HG03175 (cell line): ENCODE data around the gene GNG12.

ENCODE experiments used
- ATAC-seq: cut with Tn5 transposase; IDR thresholded peaks from one replicate; pipeline ENCODE4 v1.9.1; 2021; ENCODE audit warnings: mild to moderate bottlenecking, moderate library complexity; ENCODE audit not compliant: unreplicated experiment

Gene GNG12

DNA sequence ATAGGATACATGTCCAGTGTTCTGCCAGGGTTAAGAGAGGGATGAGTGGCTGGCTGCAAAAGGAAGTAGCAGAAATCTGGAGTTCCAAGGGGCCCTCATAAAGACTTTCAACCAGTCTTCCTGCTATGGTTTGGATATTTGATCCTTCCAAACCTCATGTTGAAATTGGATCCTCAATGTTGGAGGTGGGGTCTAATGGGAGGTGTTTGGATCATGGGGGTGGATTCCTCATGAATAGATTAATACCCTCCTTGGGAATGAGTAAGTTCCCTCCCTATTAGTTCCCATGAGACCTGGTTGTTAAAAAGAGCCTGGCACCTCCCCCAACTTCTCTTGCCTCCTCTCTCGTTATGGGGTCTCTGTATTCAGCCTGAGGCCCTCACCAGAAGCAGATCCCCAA lies 10.1 kb upstream of the GNG12 start:
- ATAC-seq = no peak

GRCh38 chr1:67840449-67840848 lies 7.2 kb upstream of the GNG12 start:
- ATAC-seq = no peak

DNA sequence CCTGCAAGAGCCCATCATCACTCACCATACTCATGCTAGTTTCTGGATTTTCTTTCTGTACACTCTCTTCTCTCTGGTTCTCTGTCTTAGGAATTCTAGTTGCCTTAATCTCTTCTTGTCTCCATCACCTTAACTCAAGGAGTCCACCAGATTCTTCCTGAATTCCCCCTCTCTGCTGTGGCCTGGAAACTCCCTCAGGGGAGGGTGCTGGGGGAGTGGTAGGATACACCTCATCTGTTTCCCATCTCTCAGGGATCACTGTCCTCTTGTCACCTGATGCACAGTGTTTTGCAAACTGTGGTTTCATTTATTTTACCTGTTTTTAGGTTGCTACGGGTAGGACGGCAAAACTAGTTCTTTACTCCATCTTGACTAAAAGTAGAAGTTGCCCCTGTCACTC lies 6.6 kb upstream of the GNG12 start:
- no peak for ATAC-seq

DNA sequence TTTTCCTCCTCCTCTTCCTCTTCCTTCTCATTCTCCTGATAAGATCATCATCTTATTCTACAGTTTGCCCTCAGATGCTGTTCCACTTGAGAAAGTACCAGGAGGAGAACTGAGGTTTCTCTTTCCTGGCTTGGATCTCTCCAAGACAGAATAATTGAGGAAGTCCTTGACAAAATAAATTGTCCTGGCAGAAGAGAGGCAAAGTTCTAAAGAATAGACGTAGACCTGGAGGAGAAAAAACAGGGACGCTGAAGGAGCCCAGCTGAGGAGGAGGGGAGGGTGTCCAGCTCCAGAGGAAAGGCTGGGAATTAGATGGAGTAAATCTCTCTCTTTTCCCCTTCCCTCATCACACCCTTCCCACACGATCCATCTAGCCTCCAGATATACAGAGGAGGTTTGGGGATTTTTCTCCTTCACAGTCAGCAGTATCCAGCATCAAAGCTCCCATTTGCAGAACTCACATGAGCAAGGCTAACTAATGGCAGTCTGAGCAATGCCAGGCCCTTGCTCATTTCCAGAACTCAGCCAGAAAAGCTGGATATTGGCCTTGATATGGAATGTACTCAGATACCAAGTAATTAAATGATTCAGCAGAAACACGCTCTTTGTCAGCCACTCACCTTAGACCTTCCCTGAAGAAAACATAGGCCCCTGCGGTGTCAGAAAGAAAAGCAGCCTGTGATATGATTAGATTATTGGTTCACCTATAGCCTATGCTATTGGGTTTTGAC lies 5.1 kb upstream of the GNG12 start:
- ATAC-seq = no peak

DNA sequence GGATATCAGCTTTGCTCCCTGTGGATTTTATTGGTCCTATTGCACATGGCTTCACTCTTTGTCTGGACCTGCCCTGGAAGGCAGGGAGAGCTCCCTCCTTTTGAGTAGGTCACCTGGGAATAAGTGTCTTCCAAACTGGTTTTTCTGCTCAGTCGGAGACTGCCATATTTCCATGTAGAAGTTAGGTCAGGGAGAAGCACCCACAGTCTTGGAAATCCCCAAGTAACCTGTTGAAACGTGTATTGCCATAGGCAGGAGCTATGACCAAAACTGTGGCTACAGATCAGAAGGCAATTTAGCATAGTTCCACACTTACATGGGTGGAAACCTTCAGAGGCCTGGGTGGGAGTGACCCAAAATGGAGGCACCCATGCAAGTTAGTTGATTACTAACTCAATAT lies 3.5 kb upstream of the GNG12 start:
- ATAC-seq = no peak

GRCh38 chr1:67835663-67836452 lies 2.6 kb upstream of the GNG12 start:
- ATAC-seq = no peak

DNA sequence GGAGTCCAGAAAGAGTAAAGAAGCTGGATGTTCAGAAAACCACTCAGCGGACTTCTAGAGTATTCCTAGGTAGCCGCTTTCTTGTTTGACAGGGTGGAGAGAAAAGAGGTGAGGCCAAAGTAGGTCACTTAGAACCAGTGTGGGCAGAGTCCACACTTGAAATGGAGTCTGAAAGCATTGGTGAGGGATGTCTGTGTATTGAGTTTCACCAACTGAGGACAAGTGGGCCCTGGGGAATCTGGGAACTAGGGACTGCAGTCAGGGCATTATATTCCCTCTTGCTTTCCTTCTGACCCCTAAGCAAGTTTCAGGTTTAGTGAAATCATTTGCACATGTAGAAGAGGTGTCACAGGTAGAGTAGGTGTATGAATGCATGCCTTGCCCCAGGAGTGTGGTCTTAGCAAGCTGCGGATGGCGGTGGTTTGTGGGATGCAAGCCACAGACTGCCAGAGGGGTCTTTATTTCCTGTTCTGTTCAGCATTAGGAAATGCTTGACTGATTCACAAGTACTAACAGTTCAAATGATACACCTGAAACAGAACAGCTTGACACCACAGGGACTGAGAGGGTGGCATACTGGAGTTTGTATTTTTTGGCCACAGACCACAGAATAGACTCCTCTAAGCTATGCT lies 1.1 kb upstream of the GNG12 start:
- ATAC-seq = no peak

- no peak for ATAC-seq
Observed at GRCh38 chr1:67833602-67833940, 304 bp upstream of the GNG12 start.

DNA sequence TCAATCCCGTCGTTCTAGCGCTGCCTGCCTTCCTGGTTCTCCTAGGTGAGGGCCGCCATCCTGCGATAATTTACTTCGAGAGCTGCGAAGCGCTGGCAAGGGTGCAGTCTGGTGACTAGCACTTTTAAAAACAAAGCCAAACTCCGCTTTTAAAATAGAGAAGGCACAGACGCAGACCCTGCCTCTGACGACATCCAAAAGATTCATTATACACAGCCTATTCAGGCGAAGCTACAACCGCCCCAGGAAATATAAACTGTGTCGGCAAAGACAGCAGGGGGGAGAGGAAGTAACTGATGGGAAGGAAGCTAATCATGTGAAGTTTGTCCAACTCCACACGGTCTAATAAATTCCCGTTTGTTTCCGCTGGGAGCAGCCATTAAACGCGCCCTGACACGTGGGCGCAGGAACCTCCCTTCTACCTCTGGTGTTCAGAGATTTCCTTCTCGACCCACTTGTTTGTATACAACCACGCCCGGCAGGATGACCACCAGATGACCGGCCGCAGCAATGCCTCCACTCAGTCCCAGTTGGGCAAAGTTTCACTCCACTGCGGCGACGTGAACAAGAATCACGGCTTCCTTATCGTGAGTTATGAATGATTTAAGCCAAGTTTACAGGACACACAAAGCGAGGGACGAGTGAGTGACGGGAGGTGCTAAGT lies 1.3 kb downstream of the GNG12 start:
- ATAC-seq = no peak

GRCh38 chr1:67830928-67831830 lies 2.1 kb downstream of the GNG12 start:
- ATAC-seq = no peak

- ATAC-seq = no peak
Observed at GRCh38 chr1:67830226-67830625, 3.0 kb downstream of the GNG12 start.

- ATAC-seq = no peak
Observed at GRCh38 chr1:67827688-67828087, 5.6 kb downstream of the GNG12 start.

DNA sequence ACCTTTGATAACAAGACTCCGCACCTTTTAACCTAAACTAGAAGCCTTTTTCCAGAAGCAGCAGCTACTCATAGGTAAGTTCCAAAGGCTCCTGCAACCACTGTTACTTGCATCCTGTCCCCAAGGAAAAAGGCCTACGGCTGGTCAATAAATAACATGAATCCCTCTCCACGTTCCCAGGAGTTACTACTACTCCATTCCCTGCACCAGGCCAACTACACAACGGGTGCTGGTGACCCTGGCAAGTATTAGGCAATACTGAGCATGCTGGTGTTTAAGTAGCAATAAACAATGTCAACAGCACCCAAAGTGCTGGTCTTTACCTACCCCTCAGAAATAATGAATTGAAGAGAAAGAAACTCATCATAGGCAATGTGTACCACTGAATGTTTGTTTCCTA lies 7.7 kb downstream of the GNG12 start:
- no peak for ATAC-seq

GRCh38 chr1:67824766-67825165 lies 8.5 kb downstream of the GNG12 start:
- ATAC-seq = no peak

GRCh38 chr1:67823615-67824014 lies 9.7 kb downstream of the GNG12 start:
- no peak for ATAC-seq

DNA sequence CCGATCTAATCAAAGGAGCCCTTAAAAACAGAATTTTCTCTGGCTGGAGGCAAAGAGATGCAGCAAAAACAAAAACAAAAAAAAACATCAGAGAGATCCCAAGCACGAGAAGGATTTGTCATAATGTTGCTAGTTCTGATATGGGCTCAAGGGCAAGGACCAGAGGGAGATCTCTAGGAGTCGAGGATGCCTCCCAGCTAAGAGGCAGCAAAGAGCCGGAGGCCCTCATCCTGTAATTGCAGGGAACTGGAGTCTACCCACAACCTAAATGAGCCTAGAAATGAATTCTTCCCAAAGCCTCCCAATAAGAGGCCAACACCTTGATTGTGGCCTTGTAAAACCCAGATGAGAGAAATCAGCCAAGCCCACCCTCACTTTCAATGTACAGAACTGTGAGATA lies 12.0 kb downstream of the GNG12 start:
- no peak for ATAC-seq

GRCh38 chr1:67818725-67819301 lies 14.5 kb downstream of the GNG12 start:
- ATAC-seq = no peak

DNA sequence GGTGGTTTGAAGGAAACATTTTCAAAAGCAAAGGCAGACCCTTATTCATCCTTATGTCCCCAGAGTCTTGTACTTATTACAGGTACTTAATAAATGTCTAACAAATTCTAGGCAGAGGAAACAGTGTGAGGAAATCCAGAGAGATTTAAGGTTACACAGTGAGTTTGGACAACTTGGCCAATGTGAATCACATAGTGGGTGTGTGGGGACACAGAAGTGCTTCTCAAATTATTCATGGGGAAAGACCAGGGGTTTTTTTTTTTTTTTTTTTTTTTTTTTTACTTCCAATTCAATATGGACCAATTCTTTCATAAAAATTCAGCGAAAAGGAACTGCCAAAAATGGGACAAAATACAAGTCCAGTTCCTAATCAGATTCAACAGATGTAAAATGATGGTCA lies 15.1 kb downstream of the GNG12 start:
- ATAC-seq = no peak

DNA sequence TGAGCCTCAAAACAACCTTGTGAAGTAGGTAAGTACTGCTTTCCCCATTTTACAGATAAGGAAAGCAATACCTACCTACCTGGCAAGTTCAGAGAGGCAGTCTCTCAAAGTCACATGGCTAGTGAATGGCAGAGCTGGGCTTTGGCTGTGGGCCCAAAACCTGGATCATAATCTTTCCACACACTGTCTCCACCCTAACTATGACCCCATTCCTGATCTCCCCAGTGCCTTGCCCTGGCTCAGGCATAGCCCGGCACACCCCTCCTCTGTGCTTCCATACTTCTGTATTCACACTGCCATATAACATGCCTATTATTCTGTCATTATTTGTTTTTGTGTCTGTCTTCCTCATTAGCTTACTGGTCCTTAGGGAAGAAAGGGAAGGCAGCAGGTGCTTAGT lies 15.9 kb downstream of the GNG12 start:
- ATAC-seq = no peak

DNA sequence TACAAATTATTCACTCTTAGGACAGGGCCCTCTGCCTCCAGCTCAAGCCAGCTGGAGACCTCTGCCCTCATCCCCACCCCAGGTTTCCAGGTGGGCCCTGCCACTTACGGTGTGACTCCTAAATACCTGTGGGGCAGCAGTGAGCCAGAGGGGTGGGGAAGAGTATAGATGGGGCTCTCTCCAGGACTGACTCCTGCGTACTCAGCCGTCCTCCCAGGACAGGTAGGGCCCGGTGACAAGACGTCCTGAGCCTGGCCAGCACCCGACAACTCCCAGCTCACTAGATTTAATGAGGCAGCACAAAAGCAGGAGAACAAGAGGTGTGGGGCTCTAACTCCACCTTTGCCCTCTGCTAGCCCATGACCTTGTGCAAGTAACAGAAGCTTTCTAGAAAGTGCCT lies 16.8 kb downstream of the GNG12 start:
- no peak for ATAC-seq
